ENCODE results near the gene PAN3.

The PAN3 gene

DNA sequence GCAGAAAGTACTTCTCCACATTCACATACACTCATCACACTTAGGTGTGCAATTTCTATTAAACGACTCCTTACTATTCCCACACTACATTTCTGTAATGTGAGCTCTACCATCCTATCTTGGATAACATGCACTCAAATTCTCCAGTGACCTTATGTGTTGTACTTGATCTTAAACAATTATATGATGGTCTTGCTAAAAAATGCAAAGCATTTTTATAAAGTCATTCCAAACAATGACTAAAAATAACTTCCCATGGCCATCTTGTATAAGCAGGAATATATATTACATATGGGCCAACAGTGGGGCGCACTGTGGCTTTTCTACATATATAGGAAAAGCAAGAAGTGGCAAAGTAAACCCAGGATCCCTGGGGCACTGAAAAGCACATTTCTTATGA is 201.1 kb downstream of the PAN3 start:
- no peak for DNase-seq

DNA sequence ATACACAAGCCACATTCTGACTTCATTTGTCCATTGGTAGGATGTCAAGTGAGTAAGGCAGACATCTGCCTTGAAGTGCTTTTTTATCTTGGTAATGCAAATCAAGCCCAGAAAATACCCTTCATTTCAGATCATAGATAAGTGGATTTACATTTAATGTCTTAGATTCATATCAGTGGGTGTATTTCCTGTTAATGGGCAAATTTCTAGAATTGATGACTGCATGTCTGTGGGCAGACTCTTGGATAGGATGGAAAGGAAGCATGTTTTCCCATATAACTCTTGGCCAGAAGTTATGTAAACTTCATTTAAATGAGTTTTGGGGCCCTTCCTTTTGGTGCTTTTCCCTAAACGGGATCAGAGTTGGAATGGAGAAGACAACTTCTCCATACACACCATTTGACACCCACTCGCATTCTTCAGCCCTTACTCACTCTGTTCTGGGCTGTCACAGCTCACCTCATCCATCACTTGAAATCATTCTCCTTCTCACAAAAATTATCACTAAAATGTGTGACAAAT is 202.0 kb downstream of the PAN3 start:
- no peak for DNase-seq

DNA sequence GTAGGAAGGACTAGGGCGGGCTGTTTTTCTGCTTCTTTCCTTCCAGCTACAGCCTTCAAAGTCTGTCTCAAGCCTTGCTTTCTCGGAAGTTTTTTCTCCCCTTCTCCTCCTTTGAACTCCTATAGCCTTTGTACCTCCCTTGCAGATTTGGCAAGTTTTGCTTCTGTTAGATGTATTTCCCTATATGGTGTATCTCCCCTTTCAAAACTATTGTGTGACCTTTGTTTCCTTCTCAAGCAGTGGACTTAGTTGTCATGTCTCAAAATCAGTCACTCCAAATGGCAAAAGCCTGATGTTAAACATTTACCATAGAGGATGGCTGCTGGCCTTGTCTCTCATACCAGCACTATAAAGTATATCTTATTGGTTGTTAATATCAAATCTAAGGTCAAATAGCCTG is 203.9 kb downstream of the PAN3 start:
- DNase-seq: no peak

DNA sequence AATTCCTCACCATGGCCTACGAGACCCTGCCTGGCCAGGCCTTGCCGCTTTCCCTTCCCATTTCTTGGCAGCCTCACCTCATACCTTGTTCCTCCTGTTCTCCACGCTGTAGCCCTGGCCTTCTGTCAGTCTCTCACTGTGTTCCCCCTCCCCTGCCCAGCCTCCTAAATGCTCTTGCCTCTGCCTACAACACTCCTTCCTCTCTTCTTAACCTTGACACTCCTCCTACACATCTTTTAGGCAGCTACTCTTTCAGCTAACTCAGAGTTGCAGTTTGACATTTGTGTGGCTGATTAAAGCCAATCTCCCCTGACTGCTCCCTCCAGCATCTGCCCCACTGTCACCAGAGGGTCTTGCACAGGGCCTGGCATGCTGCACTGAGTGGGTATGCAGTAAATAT is 205.8 kb downstream of the PAN3 start:
- no peak for DNase-seq

Measured in DMS79 treated with DMSO at 0.1 percent for 48 hours (cell line).